RPMI8226 (cell line): ENCODE data around the gene SNX17.

ENCODE experiments used
- DNase-seq: peaks from one replicate; pipeline ENCODE4 v3.0.0-alpha.2; 2015

The SNX17 gene

GRCh38 chr2:27369471-27370025 is 868 bp upstream of the SNX17 start:
- no peak for DNase-seq

GRCh38 chr2:27370816-27371620 is 602 bp downstream of the SNX17 start:
- peak; percentile 57 for DNase-seq

- no peak for DNase-seq
Measured at GRCh38 chr2:27372937-27373336, 2.5 kb downstream of the SNX17 start.

GRCh38 chr2:27373567-27373966 is 3.2 kb downstream of the SNX17 start:
- DNase-seq: no peak

- no peak for DNase-seq
Measured at GRCh38 chr2:27375513-27376099, 5.2 kb downstream of the SNX17 start.

- DNase-seq: no peak
Measured at GRCh38 chr2:27376151-27376865, 5.9 kb downstream of the SNX17 start.

GRCh38 chr2:27376866-27377617 is 6.6 kb downstream of the SNX17 start:
- no peak for DNase-seq

- DNase-seq: no peak
Measured at GRCh38 chr2:27377618-27378095, 7.2 kb downstream of the SNX17 start.

- no peak for DNase-seq
Measured at GRCh38 chr2:27378096-27378808, 7.8 kb downstream of the SNX17 start.

GRCh38 chr2:27378809-27379290 is 8.4 kb downstream of the SNX17 start:
- DNase-seq: no peak

- no peak for DNase-seq
Measured at GRCh38 chr2:27379383-27379835, 9.0 kb downstream of the SNX17 start.

GRCh38 chr2:27379836-27380625 is 9.6 kb downstream of the SNX17 start:
- DNase-seq: no peak

GRCh38 chr2:27380626-27381545 is 10.5 kb downstream of the SNX17 start, which contains the start of gene ZNF513:
ZNF513 (minus strand) TSS chr2:27380734; CDS start chr2:27380526, 208 bp downstream.
- DNase-seq: peak; percentile 90

- no peak for DNase-seq
Measured at GRCh38 chr2:27381577-27382181, 11.3 kb downstream of the SNX17 start.

- no peak for DNase-seq
Measured at GRCh38 chr2:27390822-27391679, 20.6 kb downstream of the SNX17 start.

- DNase-seq: no peak
Measured at GRCh38 chr2:27393225-27393624, 22.8 kb downstream of the SNX17 start.

- DNase-seq: no peak
Measured at GRCh38 chr2:27398962-27399361, 28.5 kb downstream of the SNX17 start.
